Heart left ventricle (tissue), 13 donors: ENCODE measurements around the gene COPE.

ENCODE experiments used
- POLR2A ChIP-seq, 2 donors: fragments of 450-650 bp; IDR thresholded peaks; one replicate each; pipeline ENCODE4 v1.6.1; 2017; ENCODE audit warnings: antibody characterized with exemption in 2 of 2, mild to moderate bottlenecking in 2 of 2, moderate library complexity in 2 of 2
- TF ChIP-seq, protein P1 (sequence below), 12 donors: fragments of 200-600 bp; sonication (generic) in 4 of 12; IDR thresholded peaks; one replicate each; pipeline versions ENCODE4 v1.5.0 to v1.8.0; 2018 to 2022; ENCODE audit warnings: antibody characterized with exemption in 12 of 12, mild to moderate bottlenecking in 5 of 12
- donor health status: ischemic (EF 13 %, LVEDD 7.1; RV severe dilation, severe dysfunction).
- donor health status: DM: no; HTN: yes; CAD: no.
- donor health status: DM: no; HTN: no; CAD: no.
- donor health status: ischemic (EF 25% LVEDD 6.9; RV normal size, moderate dysfunction).
- donor health status: ischemic (EF 25% LVEDD 5.7; RV mildly dilated, moderate dysfunction).
- donor health status: ischemic (EF 35%, LVEDD 5.7; RV mildly dilated, moderate dysfunction).
- donor health status: nonischemic (EF 11% LVEDD 7.7; RV severe dilation, severe dysfunction).
- donor health status: DM: yes; HTN: yes; CAD: no.
- donor health status: PGD.
- donor health status: ischemic (EF 29% LVEDD 5.4; RV normal size, mild dysfunction).
- donor health status: nonischemic (EF 23%, LVEDD 6.1; RV moderate dilation, normal function).

- TF ChIP-seq POLR2A (IDR thresholded peaks at IDR 0.05), result no peak
- TF ChIP-seq, protein P1, sequence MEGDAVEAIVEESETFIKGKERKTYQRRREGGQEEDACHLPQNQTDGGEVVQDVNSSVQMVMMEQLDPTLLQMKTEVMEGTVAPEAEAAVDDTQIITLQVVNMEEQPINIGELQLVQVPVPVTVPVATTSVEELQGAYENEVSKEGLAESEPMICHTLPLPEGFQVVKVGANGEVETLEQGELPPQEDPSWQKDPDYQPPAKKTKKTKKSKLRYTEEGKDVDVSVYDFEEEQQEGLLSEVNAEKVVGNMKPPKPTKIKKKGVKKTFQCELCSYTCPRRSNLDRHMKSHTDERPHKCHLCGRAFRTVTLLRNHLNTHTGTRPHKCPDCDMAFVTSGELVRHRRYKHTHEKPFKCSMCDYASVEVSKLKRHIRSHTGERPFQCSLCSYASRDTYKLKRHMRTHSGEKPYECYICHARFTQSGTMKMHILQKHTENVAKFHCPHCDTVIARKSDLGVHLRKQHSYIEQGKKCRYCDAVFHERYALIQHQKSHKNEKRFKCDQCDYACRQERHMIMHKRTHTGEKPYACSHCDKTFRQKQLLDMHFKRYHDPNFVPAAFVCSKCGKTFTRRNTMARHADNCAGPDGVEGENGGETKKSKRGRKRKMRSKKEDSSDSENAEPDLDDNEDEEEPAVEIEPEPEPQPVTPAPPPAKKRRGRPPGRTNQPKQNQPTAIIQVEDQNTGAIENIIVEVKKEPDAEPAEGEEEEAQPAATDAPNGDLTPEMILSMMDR (IDR thresholded peaks at IDR 0.05), result no peak
These were observed 35.9 kb upstream of the COPE start for GRCh38 chr19:18955042-18955441.
